HG02852 (cell line): ENCODE data around the gene ADGRD2.

Experiments used
- ATAC-seq: cut with Tn5 transposase; IDR thresholded peaks from one replicate; pipeline ENCODE4 v1.9.1; 2021; ENCODE audit warnings: mild to moderate bottlenecking, moderate library complexity; ENCODE audit not compliant: unreplicated experiment

Gene ADGRD2

GRCh38 chr9:124437086-124437485 lies 13.2 kb upstream of the ADGRD2 start:
- ATAC-seq: no peak

DNA sequence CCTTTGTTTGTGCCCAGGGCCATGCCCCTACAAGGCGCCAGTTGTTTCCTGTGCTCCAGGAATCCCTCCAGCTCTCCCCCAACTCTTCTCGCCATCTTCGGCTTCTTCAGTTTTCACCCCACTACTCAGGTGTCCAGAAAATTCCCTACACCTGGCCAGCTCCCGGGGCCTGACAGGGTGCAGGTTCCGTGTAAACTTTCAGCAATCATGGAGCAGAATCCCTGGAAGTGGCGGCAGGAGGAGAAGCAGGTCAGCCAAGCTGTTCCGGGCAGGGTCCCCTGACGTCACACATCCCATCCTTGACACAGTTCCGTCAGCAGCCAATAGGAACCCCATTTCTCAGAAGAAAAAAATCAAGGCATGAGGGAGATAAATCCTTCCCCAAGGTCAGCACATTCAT lies 12.2 kb upstream of the ADGRD2 start:
- ATAC-seq: no peak

DNA sequence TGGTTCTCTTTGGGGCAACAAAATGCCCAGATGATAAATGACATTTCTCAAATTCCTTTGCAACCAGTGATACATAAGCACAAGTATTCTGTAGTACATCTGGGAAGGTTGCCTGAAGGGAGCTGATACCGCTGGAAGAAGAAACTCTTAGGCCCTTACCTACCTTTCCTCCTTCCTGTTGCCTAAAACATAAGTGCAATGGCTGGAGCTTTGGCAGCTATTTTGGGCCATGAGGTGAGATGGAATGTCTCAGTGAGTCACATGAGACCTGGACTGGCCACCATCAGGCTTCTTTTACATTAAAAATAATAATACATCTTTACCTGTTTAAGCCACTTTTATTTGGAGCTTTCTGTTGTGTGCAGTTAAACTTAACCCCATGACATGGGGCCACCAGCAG lies 11.2 kb upstream of the ADGRD2 start:
- ATAC-seq: no peak

DNA sequence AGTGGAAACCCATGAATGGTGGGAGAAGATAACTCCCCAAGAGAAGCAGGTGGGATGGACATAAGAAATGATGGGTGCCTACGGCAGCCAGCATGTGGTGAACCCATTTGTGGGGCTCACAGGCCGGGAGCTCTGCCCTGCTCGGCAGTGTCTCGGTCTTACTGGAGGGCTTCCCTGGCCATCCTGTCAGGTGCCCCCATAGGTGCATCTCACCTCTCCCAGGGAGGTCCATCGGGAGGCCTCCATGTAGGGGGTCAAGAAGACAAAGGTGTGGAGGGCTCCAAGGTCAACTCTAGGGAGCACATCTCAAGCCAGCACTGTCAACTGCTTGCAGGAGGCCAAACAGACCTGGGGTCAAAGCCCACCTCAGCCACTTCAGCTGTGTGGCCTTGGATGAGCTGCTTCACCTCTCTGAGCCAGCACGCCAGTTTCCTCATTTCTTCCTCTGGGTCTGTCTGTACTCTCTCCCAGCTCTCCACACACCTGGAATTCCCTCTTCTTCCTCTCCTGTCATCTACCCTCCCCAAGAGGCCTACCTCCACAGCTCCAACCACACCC lies 10.5 kb upstream of the ADGRD2 start:
- ATAC-seq: no peak

DNA sequence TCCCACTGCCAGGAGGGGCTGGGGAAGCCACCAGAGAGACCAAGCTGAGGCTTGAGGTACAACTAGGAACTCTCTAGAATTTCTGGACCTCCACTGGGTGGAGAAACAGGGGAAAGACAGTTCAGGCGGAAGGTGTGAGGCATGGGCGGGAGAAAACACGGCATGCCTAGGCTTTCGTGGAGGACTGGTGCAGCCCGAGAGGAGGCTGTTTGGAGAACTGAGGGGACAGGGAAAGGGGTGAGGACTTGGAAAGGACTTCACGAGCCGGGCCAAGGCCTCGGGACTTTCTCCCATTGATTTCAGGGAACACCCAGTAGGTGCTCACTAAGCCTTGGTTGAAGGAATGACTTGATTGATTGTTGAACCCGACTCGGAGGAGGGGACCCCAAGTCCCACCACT lies 9.5 kb upstream of the ADGRD2 start:
- ATAC-seq: no peak

GRCh38 chr9:124441291-124441690 lies 9.0 kb upstream of the ADGRD2 start:
- no peak for ATAC-seq

DNA sequence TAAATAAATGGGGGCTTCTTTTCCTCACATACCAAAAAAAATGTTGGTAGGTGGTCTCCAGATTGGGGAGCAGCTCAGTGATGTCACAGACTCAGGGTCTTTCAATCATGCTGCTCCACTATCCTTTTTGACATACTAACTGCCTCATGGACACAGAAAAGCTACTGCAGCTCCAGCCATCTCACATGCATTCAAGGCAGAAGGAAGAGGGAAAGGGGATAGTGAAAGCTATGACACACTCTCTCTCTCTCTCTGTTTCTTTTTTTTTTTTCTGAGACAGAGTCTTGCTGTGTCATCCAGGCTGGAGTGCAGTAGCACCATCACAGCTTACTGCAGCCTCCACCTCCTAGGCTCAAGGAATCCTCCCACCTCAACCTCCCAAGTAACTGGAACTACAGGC lies 7.9 kb upstream of the ADGRD2 start:
- no peak for ATAC-seq

DNA sequence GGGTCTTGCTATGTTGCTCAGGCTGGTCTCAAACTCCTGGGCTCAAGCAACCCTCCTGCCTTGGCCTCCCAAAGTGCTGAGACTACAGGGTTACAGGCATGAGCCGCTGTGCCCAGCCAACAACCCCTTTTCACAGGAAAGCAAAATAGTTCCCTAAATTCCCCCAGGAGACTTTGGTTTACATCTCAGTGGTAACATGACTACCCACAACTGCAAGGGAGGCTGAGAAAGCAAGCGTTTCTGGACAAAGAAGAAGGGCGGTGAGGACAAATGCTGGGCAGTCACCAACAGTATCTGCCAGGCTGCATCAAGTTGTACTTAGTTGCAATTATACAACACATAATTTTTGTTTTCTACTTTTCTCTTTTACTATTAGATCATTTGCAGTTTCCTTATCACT lies 7.4 kb upstream of the ADGRD2 start:
- no peak for ATAC-seq

GRCh38 chr9:124443625-124444024 lies 6.6 kb upstream of the ADGRD2 start:
- ATAC-seq: no peak

DNA sequence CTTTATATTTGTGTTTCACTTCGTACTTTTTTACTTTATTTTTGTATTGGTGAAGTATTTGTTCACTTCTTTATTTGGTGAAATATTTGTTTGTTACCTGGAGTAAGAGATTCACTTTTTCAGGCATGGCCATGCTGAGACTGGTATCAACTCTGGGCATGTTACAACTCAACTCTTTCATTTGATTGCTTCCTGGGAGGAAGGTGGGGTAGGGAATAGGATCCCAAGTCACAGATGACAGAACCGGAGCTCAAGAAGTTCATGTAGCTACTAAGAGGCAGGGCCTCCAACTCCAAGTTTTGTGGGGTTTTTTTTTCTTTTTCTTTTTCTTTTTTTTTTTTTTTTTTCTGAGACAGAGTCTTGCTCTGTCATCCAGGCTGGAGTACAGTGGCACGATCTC lies 6.1 kb upstream of the ADGRD2 start:
- ATAC-seq: no peak

- ATAC-seq: no peak
Observed at GRCh38 chr9:124447297-124447661, 3.0 kb upstream of the ADGRD2 start.

- ATAC-seq: no peak
Observed at GRCh38 chr9:124448019-124448418, 2.2 kb upstream of the ADGRD2 start.

- no peak for ATAC-seq
Observed at GRCh38 chr9:124449381-124450151, 685 bp upstream of the ADGRD2 start.

DNA sequence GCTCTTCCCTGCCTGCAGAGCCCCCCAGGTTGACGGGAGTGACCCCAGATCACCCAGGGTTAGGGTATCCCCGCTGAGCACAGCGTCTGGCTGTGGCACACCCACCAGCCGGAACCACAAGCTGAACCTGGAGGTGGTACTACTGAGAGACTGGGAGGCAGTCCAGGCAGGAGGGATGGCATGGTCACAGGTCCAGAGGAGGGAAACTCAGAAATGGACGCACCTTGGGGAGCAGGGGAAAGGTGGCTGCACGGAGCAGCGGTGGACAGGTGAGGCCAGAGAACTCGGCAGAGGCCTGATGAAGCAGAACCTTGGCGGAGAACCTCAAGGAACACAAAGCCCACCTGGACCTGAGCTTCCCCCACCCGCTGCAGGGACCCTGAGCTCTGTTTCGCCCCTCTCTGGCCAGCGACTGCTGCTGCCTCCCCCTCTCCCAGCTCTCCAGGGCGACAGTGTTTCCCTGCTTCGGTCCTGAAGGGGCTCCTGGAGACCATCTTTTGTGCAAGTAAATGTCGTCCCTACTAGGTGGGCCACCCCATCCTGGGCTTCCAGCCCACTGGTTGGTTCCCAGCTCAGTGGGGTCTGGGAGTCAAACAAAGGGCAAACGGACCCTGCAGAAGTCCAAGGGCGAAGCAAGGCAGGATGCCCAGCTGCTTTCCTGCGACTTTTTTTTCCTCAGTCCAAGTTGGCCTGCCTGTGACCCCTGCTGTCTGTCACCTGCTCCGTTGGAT lies 845 bp downstream of the ADGRD2 start:
- no peak for ATAC-seq

- ATAC-seq: no peak
Observed at GRCh38 chr9:124452326-124452725, 2.1 kb downstream of the ADGRD2 start.

DNA sequence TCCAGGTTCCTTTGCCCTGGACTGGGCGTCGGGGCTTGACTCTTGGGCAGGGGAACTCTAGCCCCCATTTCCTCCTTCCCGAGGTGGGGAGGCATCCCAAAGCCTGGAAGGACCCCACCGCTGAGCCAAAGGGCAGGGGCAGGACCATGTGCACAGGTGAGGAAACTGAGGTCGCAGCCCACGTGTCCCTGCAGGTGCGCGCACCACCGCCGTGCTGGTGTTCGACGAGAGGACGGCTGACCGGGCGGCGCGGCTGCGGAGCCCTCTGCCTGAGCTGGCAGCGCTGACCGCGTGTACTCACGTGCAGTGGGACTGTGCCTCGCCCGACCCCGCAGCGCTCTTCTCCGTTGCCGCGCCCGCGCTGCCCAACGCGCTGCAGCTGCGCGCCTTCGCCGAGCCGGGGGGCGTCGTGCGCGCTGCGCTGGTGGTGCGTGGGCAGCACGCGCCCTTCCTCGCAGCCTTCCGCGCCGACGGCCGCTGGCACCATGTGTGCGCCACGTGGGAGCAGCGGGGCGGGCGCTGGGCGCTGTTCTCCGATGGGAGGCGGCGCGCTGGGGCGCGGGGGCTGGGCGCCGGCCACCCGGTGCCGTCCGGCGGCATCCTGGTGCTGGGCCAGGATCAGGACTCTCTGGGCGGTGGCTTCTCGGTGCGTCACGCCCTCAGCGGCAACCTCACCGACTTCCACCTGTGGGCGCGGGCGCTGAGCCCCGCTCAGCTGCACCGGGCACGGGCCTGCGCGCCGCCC lies 2.8 kb downstream of the ADGRD2 start:
- ATAC-seq: no peak

DNA sequence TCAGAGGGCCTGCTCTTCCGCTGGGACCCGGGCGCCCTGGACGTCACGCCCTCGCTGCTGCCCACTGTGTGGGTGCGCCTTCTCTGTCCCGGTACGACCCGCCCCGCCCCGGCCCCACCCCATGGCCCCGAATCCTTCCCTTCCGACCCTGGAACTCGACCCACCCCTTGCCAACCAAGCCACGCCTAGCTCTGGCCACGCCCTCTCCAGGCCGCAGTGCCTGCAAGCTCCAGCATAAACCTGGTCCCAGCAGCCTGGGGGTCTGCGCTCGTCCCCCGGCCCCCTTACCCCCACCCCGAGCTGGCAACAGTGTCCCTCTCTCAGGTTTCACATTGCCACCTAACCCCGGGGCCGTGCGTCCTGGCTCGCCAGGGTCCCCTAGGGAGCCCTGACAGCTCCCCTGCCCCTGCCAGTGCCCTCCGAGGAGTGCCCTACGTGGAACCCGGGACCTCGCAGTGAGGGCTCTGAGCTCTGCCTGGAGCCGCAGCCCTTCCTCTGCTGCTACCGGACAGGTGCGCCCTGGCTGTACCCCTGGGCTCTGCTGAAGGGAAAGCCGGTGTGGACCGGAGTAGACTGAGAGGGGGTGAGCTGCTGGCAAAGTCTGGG lies 3.4 kb downstream of the ADGRD2 start:
- no peak for ATAC-seq

DNA sequence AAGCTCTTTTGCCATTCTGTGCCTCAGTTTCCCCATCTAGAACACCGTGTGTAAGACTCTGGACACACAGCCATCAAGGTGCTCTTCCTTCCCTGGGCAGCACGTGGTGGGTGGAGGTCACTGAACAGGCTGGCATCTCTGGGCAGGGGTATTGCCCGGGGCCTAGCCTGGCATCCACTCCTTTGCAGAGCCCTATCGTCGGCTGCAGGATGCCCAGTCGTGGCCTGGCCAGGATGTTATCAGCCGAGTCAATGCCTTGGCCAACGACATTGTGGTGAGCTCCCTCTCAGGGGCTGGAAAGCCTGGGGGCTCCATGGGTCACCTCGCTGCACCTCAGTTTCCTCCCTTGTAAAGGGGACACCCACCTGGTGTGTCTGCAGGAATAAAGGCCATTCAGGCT lies 4.0 kb downstream of the ADGRD2 start:
- no peak for ATAC-seq

DNA sequence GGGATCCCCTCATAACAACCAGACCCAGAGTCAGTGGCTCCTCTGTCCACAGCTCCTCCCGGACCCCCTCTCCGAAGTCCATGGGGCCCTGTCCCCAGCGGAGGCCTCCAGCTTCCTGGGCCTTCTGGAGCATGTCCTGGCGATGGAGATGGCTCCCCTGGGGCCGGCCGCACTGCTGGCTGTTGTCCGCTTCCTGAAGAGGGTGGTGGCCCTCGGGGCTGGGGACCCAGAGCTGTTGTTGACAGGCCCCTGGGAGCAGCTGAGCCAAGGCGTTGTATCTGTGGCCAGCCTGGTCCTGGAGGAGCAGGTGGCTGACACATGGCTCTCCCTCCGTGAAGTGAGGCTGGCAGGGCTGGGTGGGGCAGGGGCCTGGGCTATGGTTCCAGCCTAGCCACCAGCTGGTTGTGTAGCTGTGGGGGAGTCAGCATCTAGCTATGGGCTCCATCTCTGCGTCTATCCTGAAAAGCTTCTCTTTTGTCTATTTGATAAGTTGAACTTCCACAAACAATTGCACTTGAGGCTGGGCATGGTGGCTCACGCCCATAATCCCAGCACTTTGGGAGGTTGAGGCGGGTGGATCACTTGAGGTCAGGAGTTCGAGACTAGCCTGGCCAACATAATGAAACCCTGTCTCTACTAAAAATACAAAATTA lies 4.7 kb downstream of the ADGRD2 start:
- ATAC-seq: no peak

- no peak for ATAC-seq
Observed at GRCh38 chr9:124455820-124456219, 5.6 kb downstream of the ADGRD2 start.
